H9 (cell line): ENCODE measurements around the gene POMGNT1. TPM values are rescaled to one million over a fixed set of nuclear protein-coding genes. Genes with fewer than 3 reads are reported as not detected.

Experiments
- DNase-seq: peaks from one replicate; pipeline ENCODE4 v3.0.0-alpha.2; 2017
- H2AFZ ChIP-seq: one replicate; pipeline ENCODE4 v1.6.1; 2013; ENCODE audit warnings: mild to moderate bottlenecking, low read length, control low read depth, moderate library complexity
- H2AK5ac ChIP-seq: 2 replicates; pipeline ENCODE4 v1.6.1; 2013; ENCODE audit warnings: low read length, control low read depth, mixed read lengths; ENCODE audit not compliant: insufficient read length
- H2BK120ac ChIP-seq: one replicate; pipeline ENCODE4 v1.6.1; 2013; ENCODE audit warnings: low read depth, mild to moderate bottlenecking, low read length, control low read depth, inconsistent platforms; ENCODE audit not compliant: poor library complexity, severe bottlenecking
- H2BK12ac ChIP-seq: 2 replicates; pipeline ENCODE4 v1.6.1; 2013; ENCODE audit warnings: low read length, control low read depth, mixed read lengths, low read depth; ENCODE audit not compliant: insufficient read length
- H2BK15ac ChIP-seq: 2 replicates; pipeline ENCODE4 v1.6.1; 2013; ENCODE audit warnings: low read depth, low read length, control low read depth
- H2BK20ac ChIP-seq: one replicate; pipeline ENCODE4 v1.6.1; 2013; ENCODE audit warnings: low read depth, mild to moderate bottlenecking, low read length, control low read depth, inconsistent platforms; ENCODE audit not compliant: poor library complexity, severe bottlenecking
- H2BK5ac ChIP-seq: 2 replicates; pipeline ENCODE4 v1.6.1; 2013; ENCODE audit warnings: low read length, control low read depth, mixed read lengths; ENCODE audit not compliant: insufficient read length
- H3K14ac ChIP-seq: 2 replicates; pipeline ENCODE4 v1.6.1; 2013; ENCODE audit warnings: low read length, control low read depth; ENCODE audit not compliant: insufficient read depth
- H3K18ac ChIP-seq: 2 replicates; pipeline ENCODE4 v1.6.1; 2013; ENCODE audit warnings: low read depth, mild to moderate bottlenecking, mixed read lengths, low read length, control low read depth; ENCODE audit not compliant: insufficient read length
- H3K23ac ChIP-seq: 2 replicates; pipeline ENCODE4 v1.6.1; 2013; ENCODE audit warnings: low read length, control low read depth, mixed read lengths, low read depth; ENCODE audit not compliant: insufficient read length
- H3K23me2 ChIP-seq: 2 replicates; pipeline ENCODE4 v1.6.1; 2013; ENCODE audit warnings: low read depth, mild to moderate bottlenecking, mixed read lengths, low read length, control low read depth; ENCODE audit not compliant: insufficient read length, poor library complexity, severe bottlenecking
- H3K27ac ChIP-seq: 2 replicates; pipeline ENCODE4 v1.5.1; 2013; ENCODE audit warnings: low read length, control low read depth, mixed read lengths, low read depth; ENCODE audit not compliant: insufficient read length
- H3K27me3 ChIP-seq: 2 replicates; pipeline ENCODE4 v1.6.1; 2013; ENCODE audit warnings: low read length, control low read depth, inconsistent platforms; ENCODE audit not compliant: insufficient read depth
- H3K4ac ChIP-seq: 2 replicates; pipeline ENCODE4 v1.6.1; 2013; ENCODE audit warnings: low read depth, mild to moderate bottlenecking, control low read depth, inconsistent platforms, low read length, moderate library complexity
- H3K4me1 ChIP-seq: 2 replicates; pipeline ENCODE4 v1.6.1; 2013; ENCODE audit warnings: low read length, control low read depth, inconsistent platforms; ENCODE audit not compliant: insufficient read depth
- H3K4me2 ChIP-seq: 2 replicates; pipeline ENCODE4 v1.6.1; 2013; ENCODE audit warnings: low read length, control low read depth, mixed read lengths; ENCODE audit not compliant: insufficient read length, insufficient read depth
- H3K56ac ChIP-seq: 2 replicates; pipeline ENCODE4 v1.6.1; 2013; ENCODE audit warnings: low read depth, mild to moderate bottlenecking, mixed read lengths, low read length, control low read depth; ENCODE audit not compliant: insufficient read length
- H3K79me1 ChIP-seq: 2 replicates; pipeline ENCODE4 v1.6.1; 2013; ENCODE audit warnings: low read depth, mild to moderate bottlenecking, moderate library complexity, low read length, control low read depth, inconsistent platforms; ENCODE audit not compliant: insufficient read depth, poor library complexity, severe bottlenecking
- H3K79me2 ChIP-seq: 2 replicates; pipeline ENCODE4 v1.6.1; 2013; ENCODE audit warnings: low read length, control low read depth, inconsistent platforms; ENCODE audit not compliant: insufficient read depth
- H3K9ac ChIP-seq: 2 replicates; pipeline ENCODE4 v1.6.1; 2013; ENCODE audit warnings: low read length, control low read depth, mixed read lengths; ENCODE audit not compliant: insufficient read length; ENCODE audit errors: extremely low read depth
- H3K9me3 ChIP-seq: one replicate; pipeline ENCODE4 v1.6.1; 2013; ENCODE audit warnings: low read depth, low read length, inconsistent platforms; ENCODE audit not compliant: control insufficient read depth
- H3T11ph ChIP-seq: one replicate; pipeline ENCODE4 v1.6.1; 2013; ENCODE audit warnings: mild to moderate bottlenecking, low read length, control low read depth, inconsistent platforms
- H4K20me1 ChIP-seq: one replicate; pipeline ENCODE4 v1.6.1; 2013; ENCODE audit not compliant: control insufficient read depth, insufficient read length, insufficient read depth
- H4K5ac ChIP-seq: 2 replicates; pipeline ENCODE4 v1.6.1; 2013; ENCODE audit warnings: low read depth, mild to moderate bottlenecking, mixed read lengths, low read length, control low read depth; ENCODE audit not compliant: insufficient read length
- H4K8ac ChIP-seq: replicated peaks from 2 replicates; pipeline ENCODE4 v1.6.1; 2013; ENCODE audit warnings: low read length, control low read depth, mixed read lengths, low read depth; ENCODE audit not compliant: insufficient read length
- H4K91ac ChIP-seq: 2 replicates; pipeline ENCODE4 v1.6.1; 2013; ENCODE audit warnings: low read depth, mild to moderate bottlenecking, moderate library complexity, mixed read lengths, low read length, control low read depth; ENCODE audit not compliant: insufficient read length
- H3K27ac Mint-ChIP-seq, 3 experiments: 2 replicates in 2 of 3; 3 replicates in 1 of 3; pipeline ENCODE4 v1.8.0; 2020 to 2021; ENCODE audit warnings: mixed read lengths in 3 of 3, mild to moderate bottlenecking in 1 of 3, moderate library complexity in 1 of 3
- H3K27me3 Mint-ChIP-seq: 2 replicates; pipeline ENCODE4 v1.8.0; 2021; ENCODE audit warnings: low read depth, mild to moderate bottlenecking, moderate library complexity, mixed read lengths
- H3K36me3 Mint-ChIP-seq, 3 experiments: 2 replicates in 2 of 3; 3 replicates in 1 of 3; pipeline ENCODE4 v1.8.0; 2020 to 2021; ENCODE audit warnings: low read depth in 3 of 3, mixed read lengths in 3 of 3; ENCODE audit not compliant: insufficient read depth in 1 of 3
- H3K4me1 Mint-ChIP-seq, 2 experiments: 2 replicates each; pipeline ENCODE4 v1.8.0; 2020; ENCODE audit warnings: mixed read lengths in 2 of 2
- H3K4me3 Mint-ChIP-seq, 2 experiments: 2 replicates in 1 of 2; 3 replicates in 1 of 2; pipeline ENCODE4 v1.8.0; 2020 to 2021; ENCODE audit warnings: mild to moderate bottlenecking in 2 of 2, mixed read lengths in 2 of 2, moderate library complexity in 1 of 2
- H3K9me3 Mint-ChIP-seq, 2 experiments: 2 replicates in 1 of 2; 3 replicates in 1 of 2; pipeline ENCODE4 v1.8.0; 2020; ENCODE audit warnings: mild to moderate bottlenecking in 2 of 2, mixed read lengths in 2 of 2, moderate library complexity in 1 of 2
- WGBS: extraction: QIAGEN DNeasy Blood & Tissue Kit; methylation state at CpG from one replicate; pipeline ENCODE4 v1.1.7; 2013; ENCODE audit warnings: missing lambda C conversion rate, low lambda C conversion rate, mixed read lengths; ENCODE audit not compliant: insufficient read length; ENCODE audit errors: extremely low coverage; 5-methylcytosine and 5-hydroxymethylcytosine counted together
- total RNA-seq: library from RNA; stranded (reverse); gene quantifications from 2 replicates; pipeline ENCODE4 v1.2.1, GENCODE V29; 2021
- TF ChIP-seq, protein P1 (sequence below): fragments of 200-600 bp; sonication (generic); conservative IDR thresholded peaks from 3 replicates; pipeline ENCODE4 v1.8.0; 2021; ENCODE audit warnings: antibody characterized with exemption, mild to moderate bottlenecking

POMGNT1 gene
- total RNA-seq, 1 experiment from 2014 or later: 62.6 TPM

DNA sequence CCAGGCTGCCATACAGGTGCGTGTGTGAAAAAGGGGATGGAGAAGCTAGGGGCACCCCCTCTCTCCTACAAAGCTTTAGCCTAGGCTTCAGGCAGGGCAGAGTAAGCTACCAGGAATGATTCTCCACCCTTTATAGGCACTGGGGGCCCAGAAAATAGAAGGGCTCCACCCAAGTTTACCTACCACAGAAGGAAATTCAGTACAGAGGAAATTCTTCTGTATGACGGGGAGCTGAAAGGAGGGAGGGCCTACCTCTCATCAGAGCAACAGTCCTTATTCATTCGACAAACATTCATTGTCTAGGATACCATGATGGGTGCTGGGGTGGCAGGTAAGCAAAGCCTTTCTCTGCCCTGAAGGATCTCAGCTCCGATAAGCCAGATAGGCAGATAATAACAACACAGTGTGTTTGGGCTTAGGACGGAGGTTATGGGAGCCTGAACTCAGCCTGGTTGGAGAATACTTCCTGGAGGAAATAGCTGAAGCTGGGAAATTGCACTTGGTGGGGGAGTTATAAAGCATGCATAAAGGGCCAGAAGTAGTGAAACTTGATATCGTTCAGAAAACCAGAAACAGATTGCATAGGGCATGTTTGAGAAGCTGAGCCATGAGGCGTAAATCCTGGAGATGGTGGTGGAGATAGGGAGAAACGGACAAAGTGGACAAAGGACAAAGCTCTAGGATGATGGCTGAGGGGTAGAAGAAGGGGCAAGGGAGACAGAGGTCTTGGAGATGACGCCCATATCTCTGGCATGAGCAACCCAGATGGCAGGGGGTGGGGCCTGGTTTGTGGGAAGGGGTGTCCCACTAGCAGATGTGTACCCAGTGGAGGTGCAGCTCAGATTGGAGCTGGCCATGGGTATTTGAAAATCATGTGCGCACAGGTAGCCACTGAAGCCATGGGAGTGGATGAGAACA is 16.6 kb downstream of the POMGNT1 start:
- Histone ChIP-seq H3K9me3 (no peaks in the 10 kb centered on the region), H4K8ac (no peak overlapping the region), H3K4me2 (no peak overlapping the region), H3K4ac (no peak overlapping the region), H3K56ac (no peak overlapping the region), H4K5ac (no peak overlapping the region), H3K18ac (no peak overlapping the region), H3K27ac (no peak overlapping the region), H3K14ac (no peak overlapping the region), H3K23me2 (no peaks in the 10 kb centered on the region), H3K23ac (no peak overlapping the region), H3K79me1 (no peaks in the 10 kb centered on the region), H2BK20ac (no peak overlapping the region), H3K9ac (no peak overlapping the region), H4K91ac (no peak overlapping the region), H2BK15ac (no peak overlapping the region), H2BK120ac (no peak overlapping the region), H2AK5ac (no peak overlapping the region), H2BK5ac (no peak overlapping the region), H4K20me1 (no peaks in the 10 kb centered on the region), H3K79me2 (no peaks in the 10 kb centered on the region), H3K27me3 (no peaks in the 10 kb centered on the region; the same call in 1 of the 2 replicates), H2BK12ac (no peak overlapping the region), H3K4me1 (peaks cover 4% of the 10 kb centered on the region; the same call in 1 of the 2 replicates), H3T11ph (no peak overlapping the region), H2AFZ (no peak overlapping the region)
- H3K27me3 Mint-ChIP-seq: peaks cover 7% of the 10 kb centered on the region
- H3K9me3 Mint-ChIP-seq: no peaks in the 10 kb centered on the region; a peak in 1 of 5 replicates
- WGBS: no CpG with 5 or more reads among the region's 10 CpGs
- no peaks in the 10 kb centered on the region for H3K36me3 Mint-ChIP-seq
- no peak for DNase-seq
- TF ChIP-seq, protein P1, sequence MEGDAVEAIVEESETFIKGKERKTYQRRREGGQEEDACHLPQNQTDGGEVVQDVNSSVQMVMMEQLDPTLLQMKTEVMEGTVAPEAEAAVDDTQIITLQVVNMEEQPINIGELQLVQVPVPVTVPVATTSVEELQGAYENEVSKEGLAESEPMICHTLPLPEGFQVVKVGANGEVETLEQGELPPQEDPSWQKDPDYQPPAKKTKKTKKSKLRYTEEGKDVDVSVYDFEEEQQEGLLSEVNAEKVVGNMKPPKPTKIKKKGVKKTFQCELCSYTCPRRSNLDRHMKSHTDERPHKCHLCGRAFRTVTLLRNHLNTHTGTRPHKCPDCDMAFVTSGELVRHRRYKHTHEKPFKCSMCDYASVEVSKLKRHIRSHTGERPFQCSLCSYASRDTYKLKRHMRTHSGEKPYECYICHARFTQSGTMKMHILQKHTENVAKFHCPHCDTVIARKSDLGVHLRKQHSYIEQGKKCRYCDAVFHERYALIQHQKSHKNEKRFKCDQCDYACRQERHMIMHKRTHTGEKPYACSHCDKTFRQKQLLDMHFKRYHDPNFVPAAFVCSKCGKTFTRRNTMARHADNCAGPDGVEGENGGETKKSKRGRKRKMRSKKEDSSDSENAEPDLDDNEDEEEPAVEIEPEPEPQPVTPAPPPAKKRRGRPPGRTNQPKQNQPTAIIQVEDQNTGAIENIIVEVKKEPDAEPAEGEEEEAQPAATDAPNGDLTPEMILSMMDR: no peak
- H3K4me1 Mint-ChIP-seq: peaks cover 7 to 10% of the 10 kb centered on the region in 2 experiments; a peak in 3 of 4 replicates
- no peak overlapping the region for H3K27ac Mint-ChIP-seq
- H3K4me3 Mint-ChIP-seq: no peak overlapping the region
